Neural progenitor cell (in vitro differentiated cells): ENCODE data around the gene MEGF10. TPM values are rescaled to one million over a fixed set of nuclear protein-coding genes. Genes with fewer than 3 reads are reported as not detected.

ENCODE experiments used
- DNase-seq: peaks from one replicate; pipeline ENCODE4 v3.0.0-alpha.2; 2016; ENCODE audit warnings: low spot score
- H2AFZ ChIP-seq: fragments of 200-600 bp; sonication (generic); replicated peaks from 2 replicates; pipeline ENCODE4 v1.6.1; 2016; ENCODE audit warnings: antibody characterized with exemption
- H3F3A ChIP-seq: fragments of 200-600 bp; sonication (generic); 2 replicates; pipeline ENCODE4 v1.6.1; 2016; ENCODE audit warnings: antibody characterized with exemption, low read depth
- H3K27ac ChIP-seq: fragments of 200-600 bp; sonication (generic); 2 replicates; pipeline ENCODE4 v1.5.1; 2016; ENCODE audit warnings: mild to moderate bottlenecking
- H3K27me3 ChIP-seq: fragments of 200-600 bp; sonication (generic); 2 replicates; pipeline ENCODE4 v1.6.1; 2016; ENCODE audit warnings: mild to moderate bottlenecking, moderate library complexity
- H3K36me3 ChIP-seq: fragments of 200-600 bp; sonication (generic); 2 replicates; pipeline ENCODE4 v1.5.1; 2016
- H3K4me1 ChIP-seq: fragments of 200-600 bp; sonication (generic); 2 replicates; pipeline ENCODE4 v1.6.1; 2016; ENCODE audit warnings: mixed run types
- H3K4me2 ChIP-seq: fragments of 200-600 bp; sonication (generic); 2 replicates; pipeline ENCODE4 v1.6.1; 2016
- H3K4me3 ChIP-seq: fragments of 200-600 bp; sonication (generic); 2 replicates; pipeline ENCODE4 v1.5.1; 2016
- H3K79me2 ChIP-seq: fragments of 200-600 bp; sonication (generic); 2 replicates; pipeline ENCODE4 v1.6.1; 2016; ENCODE audit warnings: low read depth
- H3K9ac ChIP-seq: fragments of 200-600 bp; sonication (generic); 2 replicates; pipeline ENCODE4 v1.6.1; 2016
- H3K9me3 ChIP-seq: fragments of 200-600 bp; sonication (generic); 2 replicates; pipeline ENCODE4 v1.5.1; 2016; ENCODE audit warnings: low read depth
- H4K20me1 ChIP-seq: fragments of 200-600 bp; sonication (generic); 2 replicates; pipeline ENCODE4 v1.6.1; 2016; ENCODE audit warnings: low read depth
- H3K27ac Mint-ChIP-seq: 3 replicates; pipeline ENCODE4 v1.8.0; 2021; ENCODE audit warnings: mixed read lengths
- H3K27me3 Mint-ChIP-seq: 2 replicates; pipeline ENCODE4 v1.8.0; 2022; ENCODE audit warnings: low read depth, mild to moderate bottlenecking, inconsistent platforms, moderate library complexity, mixed read lengths; ENCODE audit not compliant: insufficient read depth
- H3K36me3 Mint-ChIP-seq: 3 replicates; pipeline ENCODE4 v1.8.0; 2021; ENCODE audit warnings: mixed read lengths
- H3K4me1 Mint-ChIP-seq: 3 replicates; pipeline ENCODE4 v1.8.0; 2021; ENCODE audit warnings: mixed read lengths
- H3K4me3 Mint-ChIP-seq: 3 replicates; pipeline ENCODE4 v1.8.0; 2021; ENCODE audit warnings: mild to moderate bottlenecking, moderate library complexity, mixed read lengths
- H3K9me3 Mint-ChIP-seq: 3 replicates; pipeline ENCODE4 v1.8.0; 2020; ENCODE audit warnings: mixed read lengths
- CTCF ChIP-seq: fragments of 200-600 bp; sonication (generic); IDR thresholded peaks from 2 replicates; pipeline ENCODE4 v1.5.1; 2017; ENCODE audit warnings: antibody characterized with exemption, mild to moderate bottlenecking
- EZH2 ChIP-seq: fragments of 200-600 bp; sonication (generic); IDR thresholded peaks from 2 replicates; pipeline ENCODE4 v1.6.1; 2017; ENCODE audit warnings: antibody characterized with exemption, mild to moderate bottlenecking, moderate library complexity
- EZH2phosphoT487 ChIP-seq: fragments of 200-600 bp; sonication (generic); IDR thresholded peaks from 2 replicates; pipeline ENCODE4 v1.6.1; 2017; ENCODE audit warnings: antibody characterized with exemption
- total RNA-seq: library from RNA; depleted of rRNA; stranded (reverse); fragments of >200 nt; gene quantifications from 2 replicates; pipeline ENCODE4 v1.2.3, GENCODE V29; 2015; ENCODE audit warnings: low replicate concordance

The MEGF10 gene
- total RNA-seq, 1 donor from 2014 or later, result 1.3 TPM

- H3K9me3 ChIP-seq, result no peaks in the 10 kb centered on the region
- TF ChIP-seq CTCF, result no peak
- no peak for TF ChIP-seq EZH2
- TF ChIP-seq EZH2phosphoT487, result no peak
- peaks cover 49% of the 10 kb centered on the region for H3K4me1 Mint-ChIP-seq
- H4K20me1 ChIP-seq, result no peaks in the 10 kb centered on the region
- peaks cover 3% of the 10 kb centered on the region for H3K27me3 Mint-ChIP-seq
- H3K27me3 ChIP-seq, result no peaks in the 10 kb centered on the region
- peaks cover 23% of the 10 kb centered on the region for H3K4me1 ChIP-seq
- peaks cover 4% of the 10 kb centered on the region for H3F3A ChIP-seq
- no peak overlapping the region for H3K4me3 ChIP-seq
- no peak overlapping the region for H3K4me3 Mint-ChIP-seq
- H3K4me2 ChIP-seq, result no peak overlapping the region
- no peak overlapping the region for H3K27ac ChIP-seq
- H2AFZ ChIP-seq, result no peak overlapping the region
- no peak overlapping the region for H3K9ac ChIP-seq
- H3K36me3 ChIP-seq, result no peaks in the 10 kb centered on the region
- peaks cover 14% of the 10 kb centered on the region for H3K9me3 Mint-ChIP-seq
- no peak for DNase-seq
- H3K27ac Mint-ChIP-seq, result no peak overlapping the region
- no peaks in the 10 kb centered on the region for H3K79me2 ChIP-seq
- H3K36me3 Mint-ChIP-seq, result peaks cover 30% of the 10 kb centered on the region
Observed at GRCh38 chr5:127426661-127427060, 136.1 kb downstream of the MEGF10 start.

- Mint-ChIP-seq H3K4me1 (peaks cover 49% of the 10 kb centered on the region), H3K27ac (no peak overlapping the region), H3K27me3 (peaks cover 3% of the 10 kb centered on the region), H3K9me3 (peaks cover 11% of the 10 kb centered on the region), H3K36me3 (peaks cover 21% of the 10 kb centered on the region), H3K4me3 (no peak overlapping the region)
- Histone ChIP-seq H2AFZ (no peak overlapping the region), H3K27ac (no peak overlapping the region), H3K27me3 (no peaks in the 10 kb centered on the region), H3K36me3 (no peaks in the 10 kb centered on the region), H3F3A (peaks cover 4% of the 10 kb centered on the region), H3K4me3 (no peak overlapping the region), H3K4me2 (peak overlapping the region; percentile 8), H3K9me3 (no peaks in the 10 kb centered on the region), H3K9ac (no peak overlapping the region), H3K79me2 (no peaks in the 10 kb centered on the region), H4K20me1 (no peaks in the 10 kb centered on the region), H3K4me1 (peaks cover 27% of the 10 kb centered on the region)
- DNase-seq, result no peak
- TF ChIP-seq EZH2 (no peak), CTCF (no peak), EZH2phosphoT487 (no peak)
Observed at GRCh38 chr5:127428276-127428675, 137.7 kb downstream of the MEGF10 start.

DNA sequence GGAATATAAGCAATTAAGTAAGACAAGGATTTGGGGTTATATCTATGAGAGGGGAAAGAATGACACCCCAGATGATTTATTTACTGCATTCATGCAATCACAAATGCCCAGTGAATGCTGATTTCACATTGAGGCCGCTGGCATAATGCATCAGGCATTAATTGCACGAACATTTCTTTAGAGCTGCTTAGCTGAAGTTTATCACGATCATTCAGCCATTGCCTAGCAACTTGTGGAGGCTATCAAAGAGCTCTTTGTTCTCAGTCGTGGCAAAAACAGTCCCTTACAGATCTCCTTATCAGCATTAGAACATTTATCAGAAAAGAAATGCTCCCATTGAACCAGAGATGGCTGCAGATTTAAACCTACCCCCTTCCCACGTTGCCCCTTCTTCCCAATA is 138.2 kb downstream of the MEGF10 start:
- H3K27me3 Mint-ChIP-seq, result peaks cover 3% of the 10 kb centered on the region
- peak overlapping the region; percentile 59 for H3K4me3 Mint-ChIP-seq

More for the DNA sequence above, 138.2 kb downstream of the MEGF10 start:
- Mint-ChIP-seq H3K4me1 (peaks cover 49% of the 10 kb centered on the region), H3K27ac (peak overlapping the region; percentile 96), H3K9me3 (peaks cover 9% of the 10 kb centered on the region), H3K36me3 (peaks cover 19% of the 10 kb centered on the region)
- DNase-seq, result no peak
- Histone ChIP-seq H3K9ac (no peak overlapping the region), H3K27ac (no peak overlapping the region), H3K79me2 (no peaks in the 10 kb centered on the region), H2AFZ (no peak overlapping the region), H3K4me1 (peaks cover 27% of the 10 kb centered on the region), H3K9me3 (no peaks in the 10 kb centered on the region), H4K20me1 (no peaks in the 10 kb centered on the region), H3K27me3 (no peaks in the 10 kb centered on the region), H3K4me3 (no peak overlapping the region), H3K36me3 (no peaks in the 10 kb centered on the region), H3K4me2 (peak overlapping the region; percentile 8), H3F3A (peaks cover 4% of the 10 kb centered on the region)
- TF ChIP-seq EZH2, result no peak
- no peak for TF ChIP-seq CTCF
- TF ChIP-seq EZH2phosphoT487, result no peak
